Endothelial cell of umbilical vein (primary cell): Measurements from ENCODE around the gene MTERF1. TPM values are rescaled to one million over a fixed set of nuclear protein-coding genes. Genes with fewer than 3 reads are reported as not detected.

Experiments used
- BruUV-seq: library from RNA; stranded (reverse); fragments of 400-500 nt; replicated peaks from 2 replicates; lab custom pipeline; 2021; lab: Mats Ljungman, UMichigan
- CTCF ChIA-PET: fragments of 300-600, 350-600 bp; sonication (Branson Sonifier 250); formaldehyde crosslinking; loops from one replicate; lab custom pipeline; 2021; ENCODE audit warnings: antibody characterized with exemption, inconsistent platforms; lab: Charles Lee
- POLR2A ChIA-PET: fragments of 300-600, 350-600 bp; sonication (Branson Sonifier 250); formaldehyde crosslinking; loops from one replicate; lab custom pipeline; 2021; ENCODE audit warnings: antibody characterized with exemption, inconsistent platforms; lab: Charles Lee
- DNase-seq: peaks from one replicate; pipeline ENCODE4 v3.0.0-alpha.2; 2011; ENCODE audit warnings: low read depth, low spot score
- FAIRE-seq: peaks from 2 replicates; lab custom pipeline; 2011; peaks lifted over from hg19 to GRCh38; lab: Jason Lieb, UNC
- H2AFZ ChIP-seq: 2 replicates; pipeline ENCODE4 v1.6.0; 2012; ENCODE audit warnings: low read depth, low read length, control low read depth, inconsistent platforms
- H3K27ac ChIP-seq: 2 replicates; pipeline ENCODE4 v1.5.1; 2011; ENCODE audit warnings: low read depth, mild to moderate bottlenecking, control low read depth, low read length, moderate library complexity; ENCODE audit not compliant: insufficient read depth
- H3K27me3 ChIP-seq, 2 experiments: 2 replicates each; pipeline versions ENCODE4 v1.6.0 to v1.6.1; 2011; ENCODE audit warnings: low read length in 2 of 2, mixed read lengths in 1 of 2; ENCODE audit not compliant: control insufficient read depth in 2 of 2, insufficient read depth in 2 of 2
- H3K36me3 ChIP-seq, 2 experiments: 2 replicates in 1 of 2; 3 replicates in 1 of 2; pipeline ENCODE4 v1.5.1; 2011; ENCODE audit warnings: low read length in 2 of 2, mild to moderate bottlenecking in 1 of 2, moderate library complexity in 1 of 2; ENCODE audit not compliant: control insufficient read depth in 2 of 2, insufficient read depth in 2 of 2; ENCODE audit errors: extremely low read depth in 1 of 2
- H3K4me1 ChIP-seq: 3 replicates; pipeline ENCODE4 v1.5.1; 2011; ENCODE audit warnings: mild to moderate bottlenecking, low read length; ENCODE audit not compliant: control insufficient read depth, insufficient read depth; ENCODE audit errors: extremely low read depth
- H3K4me2 ChIP-seq: 2 replicates; pipeline ENCODE4 v1.6.1; 2011; ENCODE audit warnings: low read length, control low read depth, mixed read lengths; ENCODE audit not compliant: insufficient read depth
- H3K4me3 ChIP-seq, 3 experiments: fragments of 200-600 bp in 1 of 3; sonication (generic), shearing (Covaris generic) in 1 of 3; replicated peaks in 1 of 3; 2 replicates each; pipeline ENCODE4 v1.5.1; 2011 to 2016; ENCODE audit warnings: control low read depth in 3 of 3, low read length in 3 of 3, mild to moderate bottlenecking in 2 of 3, inconsistent platforms in 1 of 3, low read depth in 1 of 3, moderate library complexity in 1 of 3; ENCODE audit not compliant: insufficient read depth in 1 of 3
- H3K79me2 ChIP-seq: 2 replicates; pipeline ENCODE4 v1.6.0; 2012; ENCODE audit warnings: low read length, inconsistent platforms; ENCODE audit not compliant: control insufficient read depth, insufficient read depth
- H3K9ac ChIP-seq: replicated peaks from 2 replicates; pipeline ENCODE3; 2011; ENCODE audit warnings: low read length, control low read depth; ENCODE audit not compliant: insufficient read depth; ENCODE audit errors: extremely low read depth
- H3K9me1 ChIP-seq: replicated peaks from 3 replicates; pipeline ENCODE4 v1.6.0; 2011; ENCODE audit warnings: mild to moderate bottlenecking, low read length; ENCODE audit not compliant: control insufficient read depth, insufficient read depth; ENCODE audit errors: extremely low read depth
- H3K9me3 ChIP-seq: replicated peaks from 2 replicates; pipeline ENCODE4 v1.5.1; 2012; ENCODE audit warnings: low read length, inconsistent platforms; ENCODE audit not compliant: control insufficient read depth, insufficient read depth
- H4K20me1 ChIP-seq: replicated peaks from 2 replicates; pipeline ENCODE3; 2011; ENCODE audit warnings: mild to moderate bottlenecking, low read length; ENCODE audit not compliant: control insufficient read depth, insufficient read depth; ENCODE audit errors: extremely low read depth
- CTCF ChIP-seq, 2 donors: IDR thresholded peaks; 1 replicate in 1 of 2; 2 replicates in 1 of 2; pipeline ENCODE4 v1.5.1; 2011; ENCODE audit warnings: low read length in 2 of 2, mild to moderate bottlenecking in 2 of 2, moderate library complexity in 2 of 2, control low read depth in 1 of 2, inconsistent platforms in 1 of 2, low read depth in 1 of 2; ENCODE audit not compliant: insufficient read depth in 1 of 2; ENCODE audit errors: extremely low read depth in 1 of 2
- EZH2 ChIP-seq: IDR thresholded peaks from 2 replicates; pipeline ENCODE4 v1.6.1; 2012; ENCODE audit warnings: borderline replicate concordance, low read depth, mild to moderate bottlenecking, moderate library complexity, low read length, inconsistent platforms; ENCODE audit not compliant: severe bottlenecking
- FOS ChIP-seq: IDR thresholded peaks from 2 replicates; pipeline ENCODE4 v1.6.1; 2011; ENCODE audit warnings: mild to moderate bottlenecking, low read length, moderate library complexity, borderline replicate concordance; ENCODE audit not compliant: insufficient read depth
- GATA2 ChIP-seq: IDR thresholded peaks from 2 replicates; pipeline ENCODE4 v1.7.0; 2011; ENCODE audit warnings: low read depth, mild to moderate bottlenecking, moderate library complexity, mixed read lengths, low read length; ENCODE audit not compliant: insufficient read length, insufficient read depth
- JUN ChIP-seq: IDR thresholded peaks from 2 replicates; pipeline ENCODE4 v1.6.1; 2011; ENCODE audit warnings: borderline replicate concordance, low read depth; ENCODE audit not compliant: insufficient read length, insufficient read depth
- MYC ChIP-seq: IDR thresholded peaks from one replicate; pipeline ENCODE4 v1.6.1; 2011; ENCODE audit warnings: mild to moderate bottlenecking, low read depth, low read length
- POLR2A ChIP-seq: IDR thresholded peaks from 2 replicates; pipeline ENCODE4 v1.6.1; 2012; ENCODE audit warnings: low read depth, mild to moderate bottlenecking, control low read depth, low read length
- POLR2AphosphoS5 ChIP-seq: IDR thresholded peaks from 2 replicates; pipeline ENCODE4 v1.6.1; 2012; ENCODE audit warnings: low read depth, mild to moderate bottlenecking, control low read depth, low read length, moderate library complexity; ENCODE audit not compliant: insufficient read depth
- dilution Hi-C: fragments of 300-500 bp; cut with MboI; formaldehyde crosslinking; loops from one replicate; pipeline ENCODE4 v1.15.0; 2019; ENCODE audit warnings: low sequenced_read_pairs; ENCODE audit not compliant: extremely low pct_ligation_motif_present
- intact Hi-C: fragments of 100-400 bp; cut with micrococcal nuclease; formaldehyde crosslinking; loops from one replicate; pipeline ENCODE4 v1.10.0; 2022
- polyA plus RNA-seq, 4 experiments: library from polyadenylated mRNA; depleted of rRNA in 3 of 4; stranded (reverse) in 3 of 4; unstranded in 1 of 4; fragments of >200 nt; gene quantifications; 2 replicates each; pipeline versions ENCODE4 v1.2.1 to v1.2.3, GENCODE V29; 2011 to 2012; ENCODE audit warnings: missing spikeins in 1 of 4
- total RNA-seq: library from RNA; stranded (reverse); gene quantifications from 2 replicates; pipeline ENCODE4 v1.2.3, GENCODE V29; 2021
- TF ChIP-seq, protein P1 (sequence below): IDR thresholded peaks from 2 replicates; pipeline ENCODE4 v1.6.1; 2011; ENCODE audit not compliant: insufficient read depth, insufficient read length

The MTERF1 gene
- total and polyA plus RNA-seq, 2 donors (not counting 3 experiments of a cell fraction or from before 2014, with no cell fraction given) = 3.1 to 10.2 TPM

DNA sequence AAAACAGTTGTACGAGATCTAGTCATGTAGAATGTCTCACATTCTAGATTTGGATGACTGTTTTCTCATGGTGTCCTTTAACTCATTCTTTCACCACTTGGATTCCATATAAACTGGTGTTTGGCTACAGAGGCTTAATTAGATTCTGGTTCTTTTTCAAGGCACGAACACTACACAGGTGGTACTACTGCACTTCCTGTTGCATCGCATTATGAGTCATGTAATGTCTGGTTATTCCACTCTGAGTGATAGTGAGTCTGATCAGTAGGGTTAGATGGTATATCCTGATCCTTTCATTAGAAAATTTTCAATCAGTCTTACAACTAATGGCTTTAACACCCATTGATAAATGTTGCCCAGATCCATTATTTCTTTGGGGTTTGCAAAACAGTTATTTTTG lies 49.0 kb upstream of the MTERF1 start:
- dilution Hi-C loops (no loop called here), intact Hi-C loops (no loop called here)
- H3K27ac ChIP-seq = no peak overlapping the region
- H3K9me1 ChIP-seq = no peaks in the 10 kb centered on the region
- TF ChIP-seq, protein P1, sequence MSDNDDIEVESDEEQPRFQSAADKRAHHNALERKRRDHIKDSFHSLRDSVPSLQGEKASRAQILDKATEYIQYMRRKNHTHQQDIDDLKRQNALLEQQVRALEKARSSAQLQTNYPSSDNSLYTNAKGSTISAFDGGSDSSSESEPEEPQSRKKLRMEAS = no peak
- peak; percentile 11 for TF ChIP-seq FOS
- H2AFZ ChIP-seq = no peak overlapping the region
- no peaks in the 10 kb centered on the region for H4K20me1 ChIP-seq
- H3K9me3 ChIP-seq = no peaks in the 10 kb centered on the region
- FAIRE-seq (no peak), DNase-seq (no peak)
- no TSS peak for BruUV-seq
- no peak overlapping the region for H3K4me2 ChIP-seq
- no peak overlapping the region for H3K4me3 ChIP-seq
- H3K36me3 ChIP-seq = no peaks in the 10 kb centered on the region
- POLR2A ChIA-PET = no interaction called here
- H3K79me2 ChIP-seq = no peaks in the 10 kb centered on the region
- CTCF ChIA-PET = no interaction called here
- H3K9ac ChIP-seq = no peak overlapping the region
- no peaks in the 10 kb centered on the region for H3K4me1 ChIP-seq
- peaks cover 2 to 5% of the 10 kb centered on the region in 2 experiments for H3K27me3 ChIP-seq

- Histone ChIP-seq H3K4me1 (no peaks in the 10 kb centered on the region), H3K9ac (no peak overlapping the region), H3K9me1 (no peaks in the 10 kb centered on the region), H3K27me3 (peaks cover 2 to 5% of the 10 kb centered on the region in 2 experiments), H3K27ac (no peak overlapping the region), H3K4me3 (no peak overlapping the region), H3K79me2 (no peaks in the 10 kb centered on the region), H3K4me2 (no peak overlapping the region), H2AFZ (no peak overlapping the region), H3K9me3 (no peaks in the 10 kb centered on the region), H3K36me3 (no peaks in the 10 kb centered on the region), H4K20me1 (no peaks in the 10 kb centered on the region)
- intact Hi-C loops = no loop called here
- TF ChIP-seq EZH2 = no peak
- TF ChIP-seq POLR2AphosphoS5 = no peak
- TF ChIP-seq FOS = no peak
- no peak for TF ChIP-seq POLR2A
- no peak for TF ChIP-seq CTCF (IDR thresholded peaks at IDR 0.05; ENCODE audit: extremely low read depth in 1 of 2, insufficient read depth in 1 of 2, low read depth in 1 of 2, low read length in 2 of 2)
- no peak for TF ChIP-seq GATA2
- TF ChIP-seq, protein P1 = no peak
- no peak for TF ChIP-seq JUN
- no peak for TF ChIP-seq MYC
- FAIRE-seq (no peak), DNase-seq (no peak)
- dilution Hi-C loops = no loop called here
- CTCF ChIA-PET = no interaction called here
- POLR2A ChIA-PET = no interaction called here
- BruUV-seq = no TSS peak
These were observed 47.4 kb upstream of the MTERF1 start for GRCh38 chr7:91927912-91928311.
